ENCODE data around the gene PTH2.

Gene PTH2

GRCh38 chr19:49415102-49415809 is 8.0 kb downstream of the PTH2 start:
- no peak for DNase-seq (ENCODE audit: low read depth in 3 of 3, low spot score in 1 of 3)

GRCh38 chr19:49414256-49414655 is 9.0 kb downstream of the PTH2 start:
- no peak for DNase-seq (ENCODE audit: low read depth in 3 of 3, low spot score in 1 of 3)

- no peak for DNase-seq (ENCODE audit: low read depth in 3 of 3, low spot score in 1 of 3)
Measured at GRCh38 chr19:49413348-49413747, 9.9 kb downstream of the PTH2 start.

- no peak for DNase-seq (ENCODE audit: low read depth in 3 of 3, low spot score in 1 of 3)
Measured at GRCh38 chr19:49411681-49412326, 11.4 kb downstream of the PTH2 start.

GRCh38 chr19:49409441-49410029 is 13.7 kb downstream of the PTH2 start:
- no peak for DNase-seq (ENCODE audit: low read depth in 3 of 3, low spot score in 1 of 3)

GRCh38 chr19:49408816-49409440 is 14.3 kb downstream of the PTH2 start:
- no peak for DNase-seq (ENCODE audit: low read depth in 3 of 3, low spot score in 1 of 3)

- no peak for DNase-seq (ENCODE audit: low read depth in 3 of 3, low spot score in 1 of 3)
Measured at GRCh38 chr19:49407482-49408015, 15.7 kb downstream of the PTH2 start.

GRCh38 chr19:49407079-49407478 is 16.2 kb downstream of the PTH2 start:
- no peak for DNase-seq (ENCODE audit: low read depth in 3 of 3, low spot score in 1 of 3)

- DNase-seq (ENCODE audit: low read depth in 3 of 3, low spot score in 1 of 3), result no peak
Measured at GRCh38 chr19:49403404-49404187, 19.6 kb downstream of the PTH2 start.

GRCh38 chr19:49400029-49400428 is 23.2 kb downstream of the PTH2 start:
- no peak for DNase-seq (ENCODE audit: low read depth in 3 of 3, low spot score in 1 of 3)

- no peak for DNase-seq (ENCODE audit: low read depth in 3 of 3, low spot score in 1 of 3)
Measured at GRCh38 chr19:49398931-49399330, 24.3 kb downstream of the PTH2 start.

- no peak for DNase-seq (ENCODE audit: low read depth in 3 of 3, low spot score in 1 of 3)
Measured at GRCh38 chr19:49398001-49398615, 25.1 kb downstream of the PTH2 start.

- DNase-seq (ENCODE audit: low read depth in 3 of 3, low spot score in 1 of 3), result no peak
Measured at GRCh38 chr19:49396738-49397505, 26.3 kb downstream of the PTH2 start.

GRCh38 chr19:49395581-49396407 is 27.4 kb downstream of the PTH2 start:
- DNase-seq (ENCODE audit: low read depth in 3 of 3, low spot score in 1 of 3), result no peak

- DNase-seq (ENCODE audit: low read depth in 3 of 3, low spot score in 1 of 3), result no peak
Measured at GRCh38 chr19:49393881-49394280, 29.4 kb downstream of the PTH2 start.

GRCh38 chr19:49391581-49392399 is 31.5 kb downstream of the PTH2 start:
- DNase-seq (ENCODE audit: low read depth in 3 of 3, low spot score in 1 of 3), result peak; percentile 59 to 66 (median 60)

GRCh38 chr19:49390929-49391359 is 32.3 kb downstream of the PTH2 start:
- no peak for DNase-seq (ENCODE audit: low read depth in 3 of 3, low spot score in 1 of 3)
